NCI-H2227 treated with DMSO at 0.1 percent for 48 hours (cell line): Measurements from ENCODE around the gene PRR5L.

Experiments
- DNase-seq: peaks from one replicate; lab custom pipeline; 2025; lab: John Stamatoyannopoulos, UW

Gene PRR5L

DNA sequence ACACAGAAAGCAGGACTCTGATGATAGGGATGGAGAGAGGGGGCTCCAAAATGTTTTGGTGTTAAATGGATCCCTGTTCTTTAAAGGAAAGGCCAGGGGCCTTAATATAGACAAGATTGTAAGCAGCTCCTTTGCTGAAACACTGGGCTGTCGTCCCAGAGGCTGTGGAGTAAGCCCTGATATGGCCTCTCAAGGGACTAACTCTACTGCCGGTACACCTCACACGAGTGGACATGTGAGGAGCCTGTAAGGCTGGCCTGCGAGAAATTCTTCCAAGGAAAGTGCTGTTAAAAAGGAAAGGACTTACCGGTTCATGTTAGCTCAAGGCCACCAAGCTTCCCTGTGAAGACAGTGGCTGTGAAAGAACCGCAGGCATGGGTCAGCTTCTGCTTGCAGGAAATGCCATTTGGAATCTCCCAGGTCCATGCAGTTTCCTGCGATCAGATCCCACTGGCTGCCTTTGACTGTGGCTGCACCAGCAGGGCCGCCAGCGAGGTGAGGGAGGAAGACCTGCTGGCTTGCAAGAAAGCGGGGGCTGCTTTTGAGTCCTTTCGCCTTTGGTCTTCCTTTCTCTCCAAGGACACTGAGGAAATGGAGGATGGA is 106.6 kb downstream of the PRR5L start:
- no peak for DNase-seq

DNA sequence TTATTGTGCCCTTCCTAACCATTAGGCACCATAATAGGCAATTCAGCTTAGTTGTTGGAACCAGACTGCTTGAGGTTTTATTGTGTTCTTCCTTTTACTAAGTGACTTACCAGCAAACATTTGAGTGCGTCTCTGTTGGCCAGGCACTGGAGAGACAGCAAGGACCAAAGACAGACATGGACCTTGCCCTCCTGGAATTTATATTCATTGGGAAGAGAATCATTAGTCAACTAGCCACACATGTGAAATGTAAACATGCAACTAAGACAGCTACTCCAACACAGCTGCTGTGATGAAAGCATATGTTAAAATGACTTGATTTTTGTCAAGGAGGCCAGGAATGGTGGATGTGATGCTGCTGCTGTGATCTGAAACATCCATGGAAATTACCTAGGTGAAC is 107.6 kb downstream of the PRR5L start:
- no peak for DNase-seq

DNA sequence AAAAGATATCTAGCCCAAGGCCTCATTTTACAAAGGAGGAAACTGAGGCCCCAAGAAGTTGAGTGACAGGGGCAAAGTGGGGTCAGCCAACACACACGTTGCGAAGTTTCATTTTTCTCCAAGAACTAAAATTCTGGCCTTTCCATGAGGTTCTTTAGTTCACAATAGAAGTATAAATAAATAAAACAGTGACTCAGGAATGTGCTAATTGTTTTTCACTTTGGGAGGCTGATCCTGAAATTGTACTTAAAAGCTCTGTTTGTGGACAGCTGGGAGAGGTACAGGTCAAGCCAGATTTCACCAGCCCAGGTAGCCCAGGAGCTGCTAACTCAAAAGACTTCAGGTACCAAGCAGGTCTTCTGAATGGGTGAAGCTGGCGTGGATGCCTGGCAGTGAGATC is 108.7 kb downstream of the PRR5L start:
- no peak for DNase-seq

GRCh38 chr11:36405585-36406367 is 109.7 kb downstream of the PRR5L start:
- DNase-seq = no peak

DNA sequence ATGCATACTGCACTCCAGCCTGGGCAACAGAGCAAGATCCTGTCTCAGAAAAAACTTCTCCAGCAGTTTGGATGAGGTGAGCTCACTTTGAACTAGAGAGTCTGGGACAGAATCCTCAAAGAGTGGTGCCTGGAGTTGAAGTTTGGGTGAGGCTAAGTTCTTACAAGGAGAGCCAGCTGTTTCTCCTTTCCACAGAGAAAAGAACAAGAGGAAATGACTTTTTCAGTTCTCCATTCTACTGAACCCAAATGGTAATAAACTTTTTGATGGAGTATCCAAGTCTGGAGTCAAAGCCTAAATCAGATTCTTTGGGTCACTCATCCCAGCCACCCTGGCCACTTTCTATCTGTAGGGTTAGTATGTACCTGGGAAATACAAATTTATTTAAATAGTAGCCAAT is 111.3 kb downstream of the PRR5L start:
- no peak for DNase-seq

GRCh38 chr11:36408498-36409136 is 112.5 kb downstream of the PRR5L start:
- no peak for DNase-seq

DNA sequence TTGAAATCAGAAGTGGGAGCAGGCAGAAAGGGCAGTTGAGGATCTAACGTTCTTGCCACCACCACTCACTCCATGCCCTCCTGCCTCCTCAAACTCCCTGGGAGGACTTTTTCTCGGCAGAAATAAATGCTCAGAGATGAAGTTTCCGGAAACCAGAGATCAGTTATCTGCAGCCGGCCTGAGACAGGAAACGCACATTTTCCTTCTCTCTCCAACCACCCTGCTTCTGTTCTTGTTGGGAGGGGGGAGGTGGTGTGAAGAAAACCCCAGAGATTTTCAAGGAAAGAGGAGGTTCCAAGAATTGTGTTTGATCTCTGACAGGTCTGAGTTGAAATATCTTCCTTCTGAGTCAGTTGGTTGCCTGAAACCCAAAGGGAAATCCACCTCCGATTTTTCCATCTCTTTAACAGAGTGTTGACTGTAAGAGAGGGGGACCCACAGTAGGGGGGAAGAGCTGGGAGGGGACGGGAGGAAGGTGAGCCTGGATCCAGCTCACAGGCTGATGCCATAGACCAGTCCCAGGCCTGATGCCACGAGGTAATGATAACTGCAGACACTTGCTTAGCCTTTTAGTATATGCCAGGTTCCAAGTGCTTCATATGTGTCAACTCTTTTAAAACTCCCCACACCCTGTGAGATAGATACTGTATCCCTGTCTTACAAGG is 113.2 kb downstream of the PRR5L start:
- DNase-seq = no peak

DNA sequence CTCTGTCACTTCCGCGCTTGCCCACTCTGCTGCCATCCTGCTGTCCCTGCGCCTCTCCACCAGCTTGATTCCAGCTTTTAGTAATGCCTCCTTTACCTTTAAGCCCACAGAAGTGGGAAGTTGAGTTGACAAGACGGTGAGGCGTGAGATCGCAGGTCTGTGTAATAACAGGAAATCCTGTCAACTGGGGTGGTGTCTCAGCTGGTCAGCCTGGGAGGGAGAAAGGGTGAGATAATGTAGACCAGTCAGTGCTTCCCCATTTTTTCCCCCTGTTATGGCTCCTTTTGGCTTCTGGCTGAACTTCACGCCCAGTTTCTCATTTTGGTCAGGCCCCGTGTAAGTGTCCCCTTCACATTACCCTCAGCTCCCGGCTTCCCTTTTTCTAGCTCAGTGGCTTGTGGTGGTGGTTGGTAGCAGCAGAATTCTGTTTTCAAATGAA is 115.1 kb downstream of the PRR5L start:
- DNase-seq = no peak

- no peak for DNase-seq
Measured at GRCh38 chr11:36412781-36413383, 116.8 kb downstream of the PRR5L start.

DNA sequence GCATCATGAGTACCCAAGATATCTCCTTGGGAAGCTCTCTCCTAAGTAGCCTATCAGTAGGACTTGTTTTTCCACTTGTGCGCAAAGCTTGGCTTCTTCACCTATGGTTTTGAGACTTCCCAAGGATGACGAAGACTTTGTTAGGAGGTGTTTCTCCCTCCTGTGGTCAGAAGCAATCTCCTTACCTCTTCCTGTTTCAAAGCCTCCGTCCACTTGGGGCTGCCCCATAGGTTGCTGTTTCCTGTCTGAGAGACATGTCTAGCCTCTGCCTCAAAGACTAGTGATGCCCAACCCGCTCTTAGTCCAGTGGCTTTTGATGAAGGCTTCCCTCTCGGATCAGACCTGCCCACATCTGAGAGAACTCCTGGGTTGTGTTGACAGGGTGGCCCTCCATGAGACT is 121.1 kb downstream of the PRR5L start:
- DNase-seq = no peak

- DNase-seq = no peak
Measured at GRCh38 chr11:36419791-36420424, 123.8 kb downstream of the PRR5L start.

GRCh38 chr11:36421546-36422155 is 125.6 kb downstream of the PRR5L start:
- no peak for DNase-seq

DNA sequence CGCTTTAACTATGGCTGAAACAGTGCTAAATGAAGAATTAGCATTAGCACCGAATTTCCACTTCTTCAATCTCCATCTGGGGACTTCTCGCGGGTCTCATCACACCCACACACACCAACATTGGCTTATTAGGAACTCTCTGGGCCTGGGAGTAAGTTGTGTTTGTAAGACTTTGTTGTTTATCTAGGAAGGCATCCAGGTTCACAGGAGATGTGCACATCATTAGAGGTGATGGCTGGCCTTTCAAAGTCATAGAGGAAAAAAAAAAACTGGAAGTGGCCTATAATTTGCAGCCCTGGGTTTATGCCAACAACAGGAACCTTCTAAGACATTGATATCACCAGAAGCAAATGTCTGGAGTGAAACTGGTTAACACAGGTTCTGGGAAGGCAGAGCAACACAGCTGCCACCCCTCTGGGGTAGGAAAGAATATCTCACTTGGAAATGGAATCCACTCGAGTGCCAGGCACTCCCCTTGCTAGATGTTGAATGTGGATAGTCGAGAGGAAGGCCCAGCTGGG is 129.5 kb downstream of the PRR5L start:
- no peak for DNase-seq

DNA sequence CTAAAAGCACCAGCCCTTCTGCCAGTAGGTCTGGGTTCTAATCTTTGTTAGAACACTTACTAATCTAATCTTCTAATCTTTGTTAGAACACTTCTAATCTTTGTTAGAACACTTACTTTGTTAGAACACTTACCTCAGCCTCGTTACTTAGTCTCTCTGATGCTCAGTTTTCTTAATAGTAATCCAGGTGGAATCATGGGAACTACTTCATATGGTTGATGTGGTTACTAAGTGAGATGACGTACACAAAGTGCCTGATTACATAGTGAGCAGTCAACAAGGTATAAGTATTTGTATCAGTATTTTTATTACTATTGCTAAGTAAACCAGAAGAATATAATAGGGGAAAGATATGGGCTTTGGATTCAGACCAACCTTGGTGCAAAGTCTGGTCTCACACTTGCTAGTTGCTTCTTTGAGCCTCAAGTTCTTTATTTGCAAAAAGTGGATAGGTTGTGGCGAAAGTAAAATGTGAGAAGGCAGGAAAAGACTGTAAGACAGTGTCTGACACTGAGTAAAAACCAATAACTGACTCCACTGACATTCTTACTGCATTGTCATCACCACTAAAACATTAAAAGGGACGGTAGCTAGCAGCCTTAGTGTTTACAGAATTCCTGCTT is 130.2 kb downstream of the PRR5L start:
- no peak for DNase-seq

- no peak for DNase-seq
Measured at GRCh38 chr11:36427079-36427478, 131.0 kb downstream of the PRR5L start.

DNA sequence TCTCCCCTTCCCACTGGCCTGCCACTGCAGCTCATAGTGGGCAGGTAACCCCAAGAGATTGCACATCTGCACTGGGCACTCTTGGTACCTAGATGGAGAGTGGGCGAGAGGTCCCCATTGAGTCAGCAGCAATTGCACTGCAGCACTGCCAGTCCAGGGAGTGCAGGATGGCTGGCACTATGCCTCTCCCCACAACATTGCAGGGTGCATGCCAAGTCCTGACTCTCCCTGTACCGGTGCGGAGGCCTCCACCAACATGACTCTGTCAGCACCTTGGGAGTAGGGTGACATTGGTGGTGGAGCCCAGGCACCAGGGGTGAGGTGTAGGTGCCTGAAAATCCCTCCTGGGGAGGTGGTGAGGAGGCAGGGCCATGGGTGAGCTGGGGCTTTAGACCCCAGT is 131.8 kb downstream of the PRR5L start:
- DNase-seq = no peak

DNA sequence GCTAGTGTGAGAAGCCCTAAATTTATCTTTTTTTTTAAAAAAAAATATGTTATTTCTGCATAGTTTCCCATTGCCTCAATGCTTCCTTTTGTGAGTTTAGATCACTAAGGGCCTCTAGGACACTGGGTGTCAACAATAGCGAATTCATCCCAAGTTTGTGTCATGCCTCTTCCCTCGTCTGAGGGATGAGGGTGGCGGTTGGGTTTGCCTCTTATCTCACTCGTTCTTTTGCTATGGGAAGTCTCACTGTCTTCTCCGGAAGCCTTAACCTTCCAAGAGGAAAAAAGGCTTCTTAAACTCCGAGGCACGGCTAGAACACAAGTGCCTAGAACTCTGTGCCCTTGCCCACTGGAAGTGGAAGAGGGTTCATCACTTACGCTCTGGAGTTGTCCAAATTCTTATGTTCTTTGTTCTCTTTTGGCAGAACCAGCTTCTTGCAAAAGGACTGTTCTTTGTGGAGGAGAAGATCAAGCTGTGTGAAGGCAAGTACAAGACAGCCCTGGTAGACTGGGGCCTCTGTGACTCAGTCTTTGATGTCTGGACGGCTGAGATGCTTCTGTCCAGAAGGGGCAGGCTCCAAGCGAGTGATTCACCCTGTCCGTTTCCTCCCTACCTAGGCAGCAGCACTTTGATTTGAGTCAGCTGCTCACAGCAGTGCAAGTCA is 135.5 kb downstream of the PRR5L start:
- no peak for DNase-seq

DNA sequence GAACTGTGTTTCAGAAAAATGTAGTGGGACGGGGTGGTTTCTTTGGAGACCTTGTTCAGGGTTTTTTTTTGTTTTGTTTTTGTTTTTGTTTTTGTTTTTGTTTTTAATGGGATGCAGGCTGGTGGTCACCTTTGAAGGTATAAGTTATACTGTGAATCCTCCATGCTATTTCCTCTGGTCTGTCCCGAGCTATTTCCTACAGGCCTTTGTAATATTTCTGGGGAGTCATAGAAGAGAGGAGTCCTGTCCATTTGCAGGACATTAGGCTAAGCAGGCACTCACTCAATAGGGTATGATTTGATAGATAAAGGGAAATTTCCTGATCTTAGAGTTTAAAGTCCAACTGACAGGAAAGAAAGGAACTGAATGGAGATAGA is 136.0 kb downstream of the PRR5L start:
- no peak for DNase-seq

- no peak for DNase-seq
Measured at GRCh38 chr11:36432738-36433137, 136.7 kb downstream of the PRR5L start.

GRCh38 chr11:36436064-36436463 is 140.0 kb downstream of the PRR5L start:
- DNase-seq = no peak
